GM13976 (cell line): ENCODE results near the gene PIGH.
A peak's percentile ranks its signal among the peaks of the same experiment; 100 is the strongest.
"Not testable (repeated sequence)": the region's sequence is repeated elsewhere in the genome, so short reads cannot be mapped to it uniquely, and the experiment has no call there.

Experiments
- DNase-seq: peaks from one replicate; pipeline ENCODE4 v3.0.0; 2012; ENCODE audit warnings: low spot score
- in situ Hi-C: fragments of 300-500 bp; cut with MboI; formaldehyde crosslinking; loops from one replicate; pipeline ENCODE4 v1.12.0; 2022; ENCODE audit warnings: low sequenced_read_pairs, mixed read lengths, inconsistent platforms; ENCODE audit not compliant: unreplicated experiment
- TF ChIP-seq, protein P1 (sequence below): IDR thresholded peaks from 2 replicates; pipeline ENCODE4 v1.5.1; 2012; ENCODE audit warnings: borderline replicate concordance, mild to moderate bottlenecking; ENCODE audit not compliant: insufficient read depth; ENCODE audit errors: extremely low read depth, missing control alignments, control extremely low read depth

The PIGH gene

DNA sequence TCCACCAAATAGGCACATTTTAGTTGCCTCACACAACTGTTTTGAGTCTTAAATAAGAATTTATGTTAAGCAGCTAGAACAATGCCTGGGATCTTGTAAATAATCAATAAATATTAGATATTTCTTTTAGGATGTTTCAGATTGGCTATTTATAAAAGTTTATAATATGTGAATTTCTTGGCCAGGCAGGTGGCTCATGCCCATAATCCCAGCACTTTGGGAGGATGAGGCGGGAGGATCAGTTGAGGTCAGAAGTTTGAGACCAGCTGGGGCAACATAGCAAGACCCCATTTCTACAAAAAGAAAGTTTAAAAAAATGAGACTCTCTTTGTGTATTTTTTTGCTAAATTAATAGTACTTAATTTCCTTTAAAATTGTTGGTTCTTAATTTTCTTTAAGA is 41.4 kb upstream of the PIGH start:
- in situ Hi-C loops: no loop called here
- TF ChIP-seq, protein P1, sequence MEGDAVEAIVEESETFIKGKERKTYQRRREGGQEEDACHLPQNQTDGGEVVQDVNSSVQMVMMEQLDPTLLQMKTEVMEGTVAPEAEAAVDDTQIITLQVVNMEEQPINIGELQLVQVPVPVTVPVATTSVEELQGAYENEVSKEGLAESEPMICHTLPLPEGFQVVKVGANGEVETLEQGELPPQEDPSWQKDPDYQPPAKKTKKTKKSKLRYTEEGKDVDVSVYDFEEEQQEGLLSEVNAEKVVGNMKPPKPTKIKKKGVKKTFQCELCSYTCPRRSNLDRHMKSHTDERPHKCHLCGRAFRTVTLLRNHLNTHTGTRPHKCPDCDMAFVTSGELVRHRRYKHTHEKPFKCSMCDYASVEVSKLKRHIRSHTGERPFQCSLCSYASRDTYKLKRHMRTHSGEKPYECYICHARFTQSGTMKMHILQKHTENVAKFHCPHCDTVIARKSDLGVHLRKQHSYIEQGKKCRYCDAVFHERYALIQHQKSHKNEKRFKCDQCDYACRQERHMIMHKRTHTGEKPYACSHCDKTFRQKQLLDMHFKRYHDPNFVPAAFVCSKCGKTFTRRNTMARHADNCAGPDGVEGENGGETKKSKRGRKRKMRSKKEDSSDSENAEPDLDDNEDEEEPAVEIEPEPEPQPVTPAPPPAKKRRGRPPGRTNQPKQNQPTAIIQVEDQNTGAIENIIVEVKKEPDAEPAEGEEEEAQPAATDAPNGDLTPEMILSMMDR: no peak
- DNase-seq: no peak

DNA sequence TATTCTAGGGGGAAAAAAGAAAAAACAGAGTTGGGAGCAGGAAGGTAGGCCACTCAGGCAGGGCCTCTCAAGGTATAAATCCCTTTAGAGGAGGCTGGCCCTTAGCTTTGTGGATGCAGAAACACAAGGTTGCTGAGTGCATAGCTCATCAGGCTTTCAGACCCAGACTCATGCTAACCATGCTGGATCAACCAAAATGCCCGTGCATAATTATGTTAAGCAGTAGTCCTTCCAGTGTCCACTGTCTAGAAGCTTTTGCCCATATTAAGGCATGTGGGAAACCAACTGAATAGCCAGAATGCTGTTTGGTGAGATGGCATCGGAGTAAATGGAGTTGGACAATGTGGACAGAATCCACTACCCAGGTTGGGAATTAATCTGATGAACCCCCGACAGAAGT is 38.6 kb upstream of the PIGH start:
- no peak for DNase-seq
- TF ChIP-seq, protein P1: no peak
- in situ Hi-C loops: no loop called here

DNA sequence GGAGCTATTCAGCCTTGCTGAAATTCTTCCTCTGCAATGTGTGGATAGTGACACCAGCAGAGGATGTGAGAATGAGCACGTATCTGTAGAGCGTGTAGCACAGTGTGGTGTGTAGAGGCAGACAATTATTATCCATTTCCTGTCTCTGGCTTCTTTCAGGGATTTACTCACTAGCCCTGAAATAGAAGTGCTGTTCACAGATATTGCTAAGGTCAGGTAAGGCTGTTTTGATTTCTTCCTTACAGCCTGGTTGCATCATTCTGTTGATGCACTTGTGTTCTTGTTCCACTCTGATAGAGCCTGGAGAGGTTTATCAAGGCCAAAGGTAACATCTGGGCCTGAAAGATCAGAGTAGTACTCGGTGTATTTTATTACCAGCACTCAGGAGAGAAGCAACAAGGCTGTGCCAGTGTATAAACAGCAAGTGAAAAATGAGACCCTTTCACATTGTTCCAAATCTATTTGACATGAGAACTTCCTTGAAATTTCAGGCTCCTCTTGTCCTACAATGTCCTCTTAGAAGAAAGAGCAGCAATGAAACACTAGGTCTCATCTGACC is 36.4 kb upstream of the PIGH start:
- peak; percentile 32 for DNase-seq
- in situ Hi-C loops: no loop called here
- TF ChIP-seq, protein P1: no peak

DNA sequence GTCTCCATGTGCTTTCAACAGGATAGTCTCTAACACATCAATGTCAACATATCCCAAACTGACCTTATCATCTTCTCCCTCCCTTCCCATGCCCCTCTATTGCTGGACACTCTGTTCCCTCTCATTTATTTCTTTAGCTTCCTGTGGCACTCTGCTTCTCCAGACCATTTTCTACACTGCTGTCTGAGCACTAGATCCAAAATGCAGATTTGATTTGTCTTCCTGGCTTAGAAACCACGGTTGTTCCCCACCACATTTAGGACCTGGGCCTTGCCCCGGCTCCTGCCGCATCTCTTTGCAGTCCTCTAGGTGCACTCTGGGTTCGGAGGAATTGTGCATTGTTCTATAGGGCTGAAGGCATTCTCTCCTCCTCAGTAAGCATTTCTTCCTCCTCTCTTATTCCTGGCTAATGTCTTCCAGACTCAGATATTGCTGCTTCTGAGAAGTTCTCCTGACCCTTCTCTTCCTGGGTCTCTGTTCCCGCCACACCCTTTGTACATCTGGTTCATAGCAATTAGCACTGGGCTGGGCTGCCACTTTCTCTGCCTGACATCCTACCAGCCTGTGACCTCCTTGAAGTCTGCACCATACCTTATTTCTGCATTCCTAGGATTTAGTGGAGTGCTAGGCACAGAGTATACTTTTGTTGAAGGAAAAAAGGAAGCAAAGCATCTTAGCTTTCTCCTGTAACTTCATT is 33.5 kb upstream of the PIGH start:
- DNase-seq: no peak
- TF ChIP-seq, protein P1: no peak
- in situ Hi-C loops: no loop called here

DNA sequence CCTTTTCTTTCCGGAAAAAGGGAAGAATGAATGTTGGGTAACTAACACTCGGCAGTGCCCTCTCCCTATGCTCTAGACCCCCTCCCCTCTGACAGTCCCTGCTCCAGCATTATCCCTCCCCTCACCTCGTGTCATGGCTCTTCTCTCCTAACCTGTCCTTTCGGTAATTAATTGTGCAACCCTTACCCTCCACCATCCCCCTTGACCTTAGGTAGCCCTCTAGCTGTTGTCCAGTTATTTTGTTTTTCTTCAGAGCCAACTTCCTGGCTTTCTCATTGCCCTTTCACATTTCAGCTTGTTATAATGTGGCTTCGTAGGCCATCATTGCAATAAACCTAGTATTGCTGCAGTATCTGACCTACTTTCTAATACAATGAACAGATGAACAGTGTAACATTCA is 30.9 kb upstream of the PIGH start:
- TF ChIP-seq, protein P1: no peak
- in situ Hi-C loops: no loop called here
- DNase-seq: no peak

DNA sequence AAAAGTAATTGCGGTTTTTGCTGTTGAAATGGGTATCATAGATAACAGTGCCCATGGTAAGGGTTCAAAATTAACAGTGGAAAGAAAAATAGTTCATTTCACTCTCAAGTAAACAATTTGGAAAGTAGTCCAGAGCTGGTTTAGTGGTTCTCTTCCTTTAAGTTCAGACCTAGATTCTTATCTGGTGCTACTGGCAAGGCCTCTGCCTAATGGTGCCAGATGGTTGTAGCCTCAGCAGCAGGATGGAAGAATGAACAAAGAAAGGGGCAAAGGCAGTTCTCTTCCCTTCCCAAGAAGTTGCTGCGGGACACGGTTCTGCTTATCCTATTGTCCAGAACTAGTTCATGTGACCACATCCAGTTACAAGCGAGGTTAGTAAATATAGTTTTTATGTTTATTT is 30.1 kb upstream of the PIGH start:
- TF ChIP-seq, protein P1: no peak
- in situ Hi-C loops: no loop called here

DNA sequence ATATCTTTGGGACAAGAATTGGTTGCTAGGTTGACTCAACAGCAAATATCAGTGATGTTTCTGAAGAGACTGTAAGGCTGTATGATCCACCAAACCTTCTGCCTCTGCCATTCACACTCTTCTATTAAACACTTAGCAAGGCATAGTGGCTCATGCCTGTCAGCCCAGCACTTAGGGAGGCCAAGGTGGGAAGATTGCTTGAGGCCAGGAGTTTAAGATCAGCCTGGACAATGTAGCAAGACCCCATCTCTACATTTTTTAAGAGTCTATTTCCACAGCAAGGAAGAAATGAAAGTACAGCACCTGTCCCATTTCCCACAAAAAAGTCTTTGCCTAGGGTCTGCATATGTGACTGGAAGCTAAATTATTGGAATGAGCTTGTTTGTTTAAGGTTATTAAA is 27.5 kb upstream of the PIGH start:
- TF ChIP-seq, protein P1: no peak
- no peak for DNase-seq
- in situ Hi-C loops: no loop called here

More for the DNA sequence above, 30.1 kb upstream of the PIGH start:
- DNase-seq: no peak

DNA sequence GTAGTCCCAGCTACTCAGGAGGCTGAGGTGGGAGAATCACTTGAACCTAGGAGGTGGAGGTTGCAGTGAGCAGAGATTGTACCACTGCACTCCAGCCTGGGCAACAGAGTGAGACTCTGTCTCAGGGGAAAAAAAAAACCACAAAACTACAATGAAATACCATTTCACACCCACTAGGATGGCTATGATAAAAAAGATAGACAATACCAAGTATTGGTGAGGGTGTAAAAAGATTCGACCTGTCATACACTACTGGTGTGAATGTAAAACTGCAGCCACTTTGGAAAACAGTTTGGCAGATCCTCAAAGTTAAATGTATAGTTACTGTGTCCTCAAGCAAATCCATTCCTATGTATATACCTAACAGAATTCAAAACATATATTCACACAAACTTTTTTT is 26.1 kb upstream of the PIGH start:
- in situ Hi-C loops, DNase-seq: not testable (repeated sequence)
